PC-9 (cell line): Measurements from ENCODE around the gene MFAP2. TPM values are rescaled to one million over a fixed set of nuclear protein-coding genes. Genes with fewer than 3 reads are reported as not detected.

ENCODE experiments used
- BruUV-seq: library from RNA; stranded (reverse); fragments of 400-500 nt; replicated peaks from 2 replicates; lab custom pipeline; 2021; lab: Mats Ljungman, UMichigan
- CTCF ChIA-PET: fragments of 300-600 bp; sonication (Branson Sonifier 250); formaldehyde crosslinking; loops from one replicate; lab custom pipeline; 2022; ENCODE audit warnings: antibody characterized with exemption; lab: Charles Lee
- POLR2A ChIA-PET: fragments of 300-600 bp; sonication (Branson Sonifier 250); formaldehyde crosslinking; loops from one replicate; lab custom pipeline; 2022; ENCODE audit warnings: antibody characterized with exemption; ENCODE audit not compliant: unreplicated experiment; lab: Charles Lee
- DNase-seq, 2 experiments: peaks; one replicate each; pipeline versions ENCODE4 v3.0.0 to v3.0.0-alpha.2; 2015 to 2022; ENCODE audit warnings: mixed read lengths in 1 of 2
- H2AFZ ChIP-seq: fragments of 200-600 bp; sonication (generic); 2 replicates; pipeline ENCODE4 v1.8.1; 2017; ENCODE audit warnings: antibody characterized with exemption
- H3F3A ChIP-seq: fragments of 200-600 bp; sonication (generic); 2 replicates; pipeline ENCODE4 v1.8.1; 2017; ENCODE audit warnings: antibody characterized with exemption, mild to moderate bottlenecking, low read depth; ENCODE audit not compliant: insufficient read depth
- H3K27ac ChIP-seq: fragments of 200-600 bp; sonication (generic); 2 replicates; pipeline ENCODE4 v1.6.1; 2016; ENCODE audit warnings: mixed run types
- H3K27me3 ChIP-seq: fragments of 200-600 bp; sonication (generic); 2 replicates; pipeline ENCODE4 v1.6.1; 2016; ENCODE audit warnings: low read depth, mixed run types; ENCODE audit not compliant: insufficient read depth
- H3K36me3 ChIP-seq: fragments of 200-600 bp; sonication (generic); 2 replicates; pipeline ENCODE4 v1.6.1; 2016; ENCODE audit warnings: low read depth, mixed run types
- H3K4me1 ChIP-seq: fragments of 200-600 bp; sonication (generic); replicated peaks from 2 replicates; pipeline ENCODE4 v1.6.1; 2016; ENCODE audit warnings: mixed run types; ENCODE audit not compliant: insufficient read depth
- H3K4me2 ChIP-seq: fragments of 200-600 bp; sonication (generic); 2 replicates; pipeline ENCODE4 v1.6.1; 2017; ENCODE audit warnings: mixed run types
- H3K4me3 ChIP-seq: fragments of 200-600 bp; sonication (generic); 2 replicates; pipeline ENCODE4 v1.6.1; 2016; ENCODE audit warnings: mixed run types
- H3K79me2 ChIP-seq: fragments of 200-600 bp; sonication (generic); 2 replicates; pipeline ENCODE4 v1.6.1; 2017; ENCODE audit warnings: low read depth, mixed run types
- H3K9me2 ChIP-seq: fragments of 200-600 bp; sonication (generic); 2 replicates; pipeline ENCODE4 v1.8.1; 2017; ENCODE audit warnings: mild to moderate bottlenecking; ENCODE audit not compliant: insufficient read depth
- H3K9me3 ChIP-seq: fragments of 200-600 bp; sonication (generic); 2 replicates; pipeline ENCODE4 v1.8.1; 2016; ENCODE audit warnings: low read depth; ENCODE audit not compliant: insufficient read depth
- H4K20me1 ChIP-seq: fragments of 200-600 bp; sonication (generic); 2 replicates; pipeline ENCODE4 v1.8.1; 2017; ENCODE audit not compliant: insufficient read depth
- EZH2 ChIP-seq: fragments of 200-600 bp; sonication (generic); IDR thresholded peaks from 2 replicates; pipeline ENCODE4 v1.8.0; 2017; ENCODE audit warnings: antibody characterized with exemption, low read depth
- intact Hi-C: fragments of 100-400 bp; cut with micrococcal nuclease; formaldehyde crosslinking; loops from one replicate; pipeline ENCODE4 v1.10.0; 2022; ENCODE audit not compliant: unreplicated experiment
- total RNA-seq: library from RNA; stranded (reverse); gene quantifications from 2 replicates; pipeline ENCODE4 v1.2.3, GENCODE V29; 2021
- TF ChIP-seq, protein P1 (sequence below): fragments of 200-600 bp; sonication (generic); conservative IDR thresholded peaks from 2 replicates; pipeline ENCODE4 v1.6.1; 2017; ENCODE audit warnings: mixed run types, antibody characterized with exemption, mild to moderate bottlenecking, moderate library complexity

Gene MFAP2
- total RNA-seq, 1 experiment from 2014 or later, result 6.3 TPM

DNA sequence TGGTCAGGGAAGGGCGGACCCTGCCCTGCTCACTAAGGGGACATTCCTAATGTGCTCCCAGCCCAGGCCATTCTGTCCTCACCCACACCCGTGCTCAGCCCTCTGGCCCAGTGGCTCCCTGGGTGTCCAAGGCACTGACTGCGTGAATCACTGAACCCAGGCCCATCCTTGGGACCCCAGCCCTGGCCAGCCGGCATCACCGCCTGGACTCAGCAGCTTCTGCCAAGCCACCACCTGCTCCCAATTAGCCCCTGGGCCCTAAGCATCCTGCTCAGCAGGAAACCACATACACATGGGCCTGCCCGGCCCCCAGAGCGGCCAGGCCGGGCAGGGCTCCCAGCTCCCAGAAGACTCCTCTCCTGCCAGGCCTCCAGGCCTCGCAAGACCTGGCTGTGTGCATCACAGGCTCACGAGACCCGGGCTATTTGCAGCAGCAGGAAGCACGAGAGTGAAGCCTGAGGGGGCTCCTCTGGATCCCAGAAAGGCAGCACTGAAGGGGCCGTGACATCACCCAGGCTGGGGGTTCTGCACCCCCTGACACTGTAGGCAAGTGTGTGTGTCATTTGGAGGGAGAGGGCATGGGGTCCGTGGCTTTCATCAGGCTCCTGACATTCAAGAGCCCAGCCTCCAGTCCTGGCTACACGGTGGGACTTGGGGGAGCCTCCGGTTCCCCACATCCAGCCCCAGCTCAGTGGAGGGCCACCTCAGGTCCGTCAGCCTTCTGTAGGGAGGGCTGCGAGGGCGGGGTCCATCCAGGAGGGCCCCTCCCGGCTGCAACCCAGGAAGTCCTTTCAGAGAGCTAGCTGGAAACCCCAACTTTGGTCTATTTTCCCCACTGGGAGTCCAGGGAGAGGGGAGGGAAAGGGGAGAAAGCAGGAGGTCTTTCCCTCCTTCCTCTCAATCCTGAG, 1.6 kb downstream of the MFAP2 start:
- intact Hi-C loops, result no loop called here
- Histone ChIP-seq H3K4me2 (no peak overlapping the region), H3K4me3 (no peak overlapping the region), H3F3A (no peaks in the 10 kb centered on the region), H3K9me3 (no peaks in the 10 kb centered on the region), H3K36me3 (no peaks in the 10 kb centered on the region), H2AFZ (no peak overlapping the region), H3K27me3 (no peaks in the 10 kb centered on the region), H3K9me2 (no peaks in the 10 kb centered on the region), H3K27ac (no peak overlapping the region), H3K4me1 (no peaks in the 10 kb centered on the region), H4K20me1 (no peaks in the 10 kb centered on the region), H3K79me2 (no peaks in the 10 kb centered on the region)
- TF ChIP-seq EZH2, result no peak
- TF ChIP-seq, protein P1, sequence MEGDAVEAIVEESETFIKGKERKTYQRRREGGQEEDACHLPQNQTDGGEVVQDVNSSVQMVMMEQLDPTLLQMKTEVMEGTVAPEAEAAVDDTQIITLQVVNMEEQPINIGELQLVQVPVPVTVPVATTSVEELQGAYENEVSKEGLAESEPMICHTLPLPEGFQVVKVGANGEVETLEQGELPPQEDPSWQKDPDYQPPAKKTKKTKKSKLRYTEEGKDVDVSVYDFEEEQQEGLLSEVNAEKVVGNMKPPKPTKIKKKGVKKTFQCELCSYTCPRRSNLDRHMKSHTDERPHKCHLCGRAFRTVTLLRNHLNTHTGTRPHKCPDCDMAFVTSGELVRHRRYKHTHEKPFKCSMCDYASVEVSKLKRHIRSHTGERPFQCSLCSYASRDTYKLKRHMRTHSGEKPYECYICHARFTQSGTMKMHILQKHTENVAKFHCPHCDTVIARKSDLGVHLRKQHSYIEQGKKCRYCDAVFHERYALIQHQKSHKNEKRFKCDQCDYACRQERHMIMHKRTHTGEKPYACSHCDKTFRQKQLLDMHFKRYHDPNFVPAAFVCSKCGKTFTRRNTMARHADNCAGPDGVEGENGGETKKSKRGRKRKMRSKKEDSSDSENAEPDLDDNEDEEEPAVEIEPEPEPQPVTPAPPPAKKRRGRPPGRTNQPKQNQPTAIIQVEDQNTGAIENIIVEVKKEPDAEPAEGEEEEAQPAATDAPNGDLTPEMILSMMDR, result no peak
- ChIA-PET POLR2A (no interaction called here), CTCF (no interaction called here)
- no peak for DNase-seq
- BruUV-seq, result no TSS peak

- Histone ChIP-seq H4K20me1 (no peaks in the 10 kb centered on the region), H3K36me3 (no peaks in the 10 kb centered on the region), H3K4me3 (no peak overlapping the region), H3K27ac (no peak overlapping the region), H3K4me2 (no peak overlapping the region), H3K79me2 (no peaks in the 10 kb centered on the region), H3F3A (no peaks in the 10 kb centered on the region), H3K9me3 (no peaks in the 10 kb centered on the region), H2AFZ (no peak overlapping the region), H3K4me1 (no peaks in the 10 kb centered on the region), H3K9me2 (no peaks in the 10 kb centered on the region), H3K27me3 (no peaks in the 10 kb centered on the region)
- no peak for DNase-seq
- ChIA-PET CTCF (no interaction called here), POLR2A (no interaction called here)
- TF ChIP-seq, protein P1, result no peak
- TF ChIP-seq EZH2, result no peak
- intact Hi-C loops, result no loop called here
- BruUV-seq, result no TSS peak
These were observed 2.3 kb downstream of the MFAP2 start for GRCh38 chr1:16978139-16978538.

- H3K9me3 ChIP-seq, result no peaks in the 10 kb centered on the region
- no peak overlapping the region for H3K4me3 ChIP-seq
- intact Hi-C loops, result no loop called here
- POLR2A ChIA-PET, result no interaction called here
- TF ChIP-seq, protein P1, result no peak
- no peak for TF ChIP-seq EZH2
- H3K4me1 ChIP-seq, result no peaks in the 10 kb centered on the region
- no peaks in the 10 kb centered on the region for H3K36me3 ChIP-seq
- H2AFZ ChIP-seq, result no peak overlapping the region
- no peaks in the 10 kb centered on the region for H3F3A ChIP-seq
- DNase-seq, result no peak
- no peaks in the 10 kb centered on the region for H3K79me2 ChIP-seq
- no peaks in the 10 kb centered on the region for H4K20me1 ChIP-seq
- no TSS peak for BruUV-seq
- H3K27ac ChIP-seq, result no peak overlapping the region
- no peaks in the 10 kb centered on the region for H3K27me3 ChIP-seq
- no peak overlapping the region for H3K4me2 ChIP-seq
- CTCF ChIA-PET, result no interaction called here
- H3K9me2 ChIP-seq, result no peaks in the 10 kb centered on the region
These were observed 3.0 kb downstream of the MFAP2 start for GRCh38 chr1:16977377-16977776.
